GM18867 (cell line): ENCODE data around the gene CLDN15.
"Not testable (repeated sequence)": the region's sequence is repeated elsewhere in the genome, so short reads cannot be mapped to it uniquely, and the experiment has no call there.

Source experiments
- ATAC-seq: cut with Tn5 transposase; IDR thresholded peaks from one replicate; pipeline ENCODE4 v1.9.1; 2021; ENCODE audit warnings: mild to moderate bottlenecking, moderate library complexity; ENCODE audit not compliant: unreplicated experiment

The CLDN15 gene, protein sequence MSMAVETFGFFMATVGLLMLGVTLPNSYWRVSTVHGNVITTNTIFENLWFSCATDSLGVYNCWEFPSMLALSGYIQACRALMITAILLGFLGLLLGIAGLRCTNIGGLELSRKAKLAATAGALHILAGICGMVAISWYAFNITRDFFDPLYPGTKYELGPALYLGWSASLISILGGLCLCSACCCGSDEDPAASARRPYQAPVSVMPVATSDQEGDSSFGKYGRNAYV

DNA sequence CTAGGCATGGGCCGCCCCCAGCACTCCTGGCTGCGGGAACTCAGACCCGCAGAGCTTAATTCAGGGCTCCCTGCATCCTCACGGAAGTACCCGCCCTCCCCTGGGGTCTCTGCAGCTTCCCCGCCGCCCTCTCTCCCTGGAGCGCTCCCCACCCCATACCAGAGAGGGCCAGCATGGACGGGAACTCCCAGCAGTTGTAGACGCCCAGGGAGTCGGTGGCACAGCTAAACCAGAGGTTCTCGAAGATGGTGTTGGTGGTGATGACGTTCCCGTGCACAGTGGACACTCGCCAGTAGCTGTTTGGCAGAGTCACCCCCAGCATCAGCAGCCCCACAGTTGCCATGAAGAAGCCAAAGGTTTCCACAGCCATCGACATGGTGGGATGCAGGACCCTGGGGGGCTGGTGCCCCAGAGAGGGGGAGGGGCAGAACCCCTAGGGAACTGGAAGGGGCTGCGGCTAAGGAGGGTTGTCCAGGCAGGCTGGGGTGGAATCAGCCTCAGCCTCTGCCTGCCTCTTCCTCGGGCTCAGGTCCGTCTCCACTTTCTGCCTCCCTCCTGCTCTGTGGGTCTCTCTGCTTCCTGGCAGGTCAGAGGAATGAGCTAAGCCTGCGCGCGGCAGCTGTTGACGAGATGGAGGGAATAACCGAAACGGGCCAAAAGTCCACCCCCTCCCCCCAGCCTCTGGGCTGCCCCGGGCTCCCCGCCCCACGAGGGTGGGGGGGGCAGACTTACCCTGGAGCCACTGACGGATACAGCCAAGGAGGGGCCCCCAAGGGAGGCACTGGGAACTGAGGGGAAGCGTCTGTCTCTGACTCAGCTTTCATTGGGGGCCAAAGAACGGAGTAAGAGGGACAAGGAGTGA is at the start of gene CLDN15:
Gene CLDN15, minus strand, starts transcription at position 597 of the 862 bp plus-strand sequence. Its CDS starts 221 bp downstream, at position 376.
- ATAC-seq = no peak

DNA sequence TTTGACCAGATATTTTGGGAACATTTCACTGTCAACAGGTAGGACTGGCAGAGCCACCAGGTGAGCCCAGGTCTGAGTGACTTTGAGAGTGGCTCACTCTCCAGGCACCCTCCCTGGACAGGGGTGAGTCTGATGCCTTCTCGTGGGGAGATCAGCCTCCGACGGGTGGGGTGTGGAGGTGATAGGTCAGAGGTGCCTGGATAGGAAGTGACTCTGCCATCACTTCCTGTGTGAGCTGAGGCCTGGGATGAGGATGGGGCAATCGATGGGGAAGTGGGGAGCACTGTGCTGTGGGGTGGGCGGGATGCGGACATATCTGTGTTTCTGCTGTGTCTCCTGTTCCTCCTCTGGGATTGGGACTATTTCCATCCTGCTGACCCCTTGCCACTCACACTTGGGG is 49.4 kb upstream of the CLDN15 start:
- no peak for ATAC-seq

DNA sequence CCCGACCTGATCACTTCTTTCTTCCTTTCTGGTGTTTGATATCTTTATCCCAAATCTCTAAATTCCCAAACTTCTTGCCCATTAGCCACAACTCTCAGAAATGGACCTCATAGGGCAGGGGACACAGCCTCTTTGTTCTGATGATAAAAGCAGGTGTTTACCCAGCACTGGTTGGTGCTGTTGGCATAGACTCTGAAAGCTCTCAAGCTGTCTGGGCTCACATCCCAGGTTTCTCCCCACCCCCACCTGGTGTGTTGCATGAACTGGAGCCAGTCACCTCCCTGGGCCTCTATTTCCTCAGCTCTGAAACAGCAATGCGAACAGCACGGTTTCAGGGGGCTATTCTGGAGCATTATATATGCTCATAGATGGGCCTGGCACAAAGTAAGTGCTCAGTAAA is 48.3 kb upstream of the CLDN15 start:
- ATAC-seq = not testable (repeated sequence)

DNA sequence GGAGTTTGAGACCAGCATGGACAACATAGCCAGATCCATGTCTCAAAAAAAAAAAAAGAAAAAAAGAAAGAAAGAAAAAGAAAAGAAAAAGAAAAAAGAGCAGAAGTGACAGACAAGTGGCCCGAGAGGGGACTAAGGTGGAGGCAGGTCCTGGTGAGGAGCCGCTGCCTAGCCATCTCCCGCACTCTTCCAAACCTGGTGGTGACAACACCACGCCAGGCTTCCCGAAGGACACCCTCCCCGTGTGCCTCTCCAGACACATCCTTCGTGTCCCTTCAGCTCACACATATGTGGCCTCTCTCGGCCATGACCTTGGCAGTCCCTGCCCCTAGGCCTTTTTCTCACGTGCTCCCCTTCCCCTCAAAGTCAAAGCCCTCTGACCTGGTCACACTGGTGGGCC is 47.6 kb upstream of the CLDN15 start:
- ATAC-seq = no peak

DNA sequence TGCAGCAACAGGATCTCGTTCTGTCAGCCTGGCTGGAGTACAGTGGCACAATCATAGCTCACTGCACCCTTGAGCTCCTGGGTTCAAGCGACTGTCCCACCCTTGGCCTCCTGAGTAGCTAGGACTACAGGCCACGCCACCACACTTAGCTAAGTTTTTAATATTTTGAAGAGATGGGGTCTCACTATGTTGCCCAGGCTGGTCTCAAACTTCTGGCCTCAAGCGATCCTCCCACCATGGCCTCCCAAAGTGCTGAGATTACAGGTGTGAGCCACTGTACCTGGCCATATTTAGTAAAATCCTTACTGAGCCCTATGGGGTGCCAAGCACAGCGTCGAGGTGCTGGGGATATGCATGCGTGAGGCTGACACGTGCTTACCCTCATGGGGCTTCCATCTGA is 43.3 kb upstream of the CLDN15 start:
- ATAC-seq = not testable (repeated sequence)

DNA sequence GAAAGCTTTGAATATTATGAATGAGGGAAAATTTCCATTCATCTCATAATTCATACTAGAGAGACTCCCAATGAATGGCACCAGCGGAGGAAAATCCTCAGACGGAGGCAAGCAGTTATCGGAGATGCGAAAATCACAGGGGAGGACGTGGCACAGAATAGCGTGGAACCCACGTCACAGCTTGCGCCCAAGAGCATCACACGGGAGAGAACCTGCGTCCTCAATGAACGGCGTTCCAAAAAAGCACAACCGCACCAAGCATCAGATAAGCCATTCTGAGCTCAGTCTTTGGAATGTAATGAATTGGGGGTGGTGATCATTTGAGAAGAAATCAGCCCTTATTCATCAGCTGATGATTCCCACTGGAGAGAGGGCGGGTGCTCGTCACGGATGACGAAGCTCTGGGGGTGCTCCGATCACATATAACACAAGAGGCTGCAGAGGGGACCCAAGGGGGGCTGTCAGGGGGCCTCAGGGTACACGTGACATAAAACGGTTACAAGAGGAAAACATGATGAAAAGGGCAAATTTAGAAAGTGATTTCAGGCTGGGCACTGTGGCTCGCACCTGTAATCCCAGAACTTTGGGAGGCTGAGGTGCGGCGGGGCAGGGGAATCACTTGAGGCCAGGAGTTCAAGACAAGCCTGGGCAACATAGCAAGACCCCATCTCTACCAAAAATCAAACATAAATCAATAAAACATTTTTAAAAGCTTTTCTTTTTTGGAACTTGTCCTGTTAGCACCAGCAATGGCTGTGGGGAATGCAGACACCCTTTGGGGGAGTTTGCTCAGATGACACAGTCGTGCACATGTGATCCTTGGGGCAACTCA is 41.1 kb upstream of the CLDN15 start:
- ATAC-seq = no peak

DNA sequence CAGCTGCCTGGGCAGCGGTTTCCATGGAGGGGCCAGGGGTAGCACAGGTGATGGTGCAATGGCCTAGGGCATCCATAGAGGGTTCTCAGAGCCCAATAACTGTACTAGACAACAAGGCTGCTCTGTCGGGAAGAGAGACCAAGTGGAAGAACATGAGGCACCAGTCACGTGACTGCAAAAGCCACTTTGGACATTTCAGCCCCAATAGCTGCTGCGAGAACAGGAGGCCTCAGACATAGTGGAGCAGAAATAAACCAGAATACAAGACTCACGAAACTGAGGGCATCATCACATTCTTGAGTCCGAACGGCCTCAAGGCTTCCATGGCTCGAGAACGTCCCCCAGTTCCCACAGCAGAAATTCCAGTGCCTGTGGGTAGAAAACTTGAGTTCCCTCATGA is 39.6 kb upstream of the CLDN15 start:
- ATAC-seq = no peak

DNA sequence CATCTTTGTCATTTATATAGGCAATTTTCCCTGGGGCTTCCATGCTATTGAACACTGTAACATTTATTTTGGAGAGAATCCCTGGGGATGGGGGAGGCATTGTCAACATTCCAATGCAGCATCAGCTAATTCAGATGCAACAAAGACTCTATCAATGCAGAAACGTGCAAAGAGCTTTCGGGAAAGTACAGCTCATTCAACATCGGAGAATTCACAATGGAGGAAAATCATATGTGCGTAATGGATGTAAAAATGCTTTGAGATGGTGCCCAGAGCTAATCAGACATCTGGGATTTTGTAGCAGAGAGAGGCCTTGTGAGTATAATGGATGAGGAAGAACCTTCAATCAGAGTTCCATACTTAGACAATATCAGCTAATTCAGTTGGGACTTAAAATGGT is 35.6 kb upstream of the CLDN15 start:
- ATAC-seq = no peak

DNA sequence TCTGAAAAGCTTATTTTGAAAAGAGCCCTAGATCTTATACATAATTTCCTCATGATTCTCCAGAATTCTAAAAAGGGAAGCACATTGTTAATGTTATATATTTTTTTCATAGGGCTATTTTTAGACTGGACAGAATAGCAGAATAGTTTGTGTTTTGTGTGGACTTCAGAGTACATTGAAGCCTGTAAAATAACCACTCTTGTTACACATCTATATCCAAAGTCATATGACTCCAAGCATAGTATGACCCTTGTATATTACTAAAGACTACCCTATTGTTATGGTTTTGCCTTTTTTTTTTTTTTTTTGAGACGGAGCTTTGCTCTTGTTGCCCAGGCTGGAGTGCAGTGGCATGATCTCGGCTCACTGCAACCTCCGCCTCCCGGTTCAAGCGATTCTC is 33.4 kb upstream of the CLDN15 start:
- no peak for ATAC-seq

DNA sequence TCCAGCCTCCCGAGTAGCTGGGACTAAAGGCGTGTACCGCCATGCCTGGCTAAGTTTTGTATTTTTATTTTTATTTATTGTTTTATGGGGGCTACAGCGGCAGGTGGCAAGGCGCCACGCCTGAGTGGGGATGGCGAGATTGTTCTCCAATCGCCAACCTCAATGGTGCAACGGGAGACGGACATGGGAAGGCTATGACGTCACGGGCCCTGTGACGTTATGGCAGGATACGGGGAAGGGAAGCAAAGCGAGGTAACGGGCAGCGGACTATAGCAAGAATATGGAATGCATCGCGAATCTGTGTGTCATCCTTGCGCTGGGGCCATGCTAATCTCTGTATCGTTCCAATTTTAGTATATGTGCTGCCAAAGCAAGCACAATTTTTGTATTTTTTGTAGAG is 32.1 kb upstream of the CLDN15 start:
- no peak for ATAC-seq

DNA sequence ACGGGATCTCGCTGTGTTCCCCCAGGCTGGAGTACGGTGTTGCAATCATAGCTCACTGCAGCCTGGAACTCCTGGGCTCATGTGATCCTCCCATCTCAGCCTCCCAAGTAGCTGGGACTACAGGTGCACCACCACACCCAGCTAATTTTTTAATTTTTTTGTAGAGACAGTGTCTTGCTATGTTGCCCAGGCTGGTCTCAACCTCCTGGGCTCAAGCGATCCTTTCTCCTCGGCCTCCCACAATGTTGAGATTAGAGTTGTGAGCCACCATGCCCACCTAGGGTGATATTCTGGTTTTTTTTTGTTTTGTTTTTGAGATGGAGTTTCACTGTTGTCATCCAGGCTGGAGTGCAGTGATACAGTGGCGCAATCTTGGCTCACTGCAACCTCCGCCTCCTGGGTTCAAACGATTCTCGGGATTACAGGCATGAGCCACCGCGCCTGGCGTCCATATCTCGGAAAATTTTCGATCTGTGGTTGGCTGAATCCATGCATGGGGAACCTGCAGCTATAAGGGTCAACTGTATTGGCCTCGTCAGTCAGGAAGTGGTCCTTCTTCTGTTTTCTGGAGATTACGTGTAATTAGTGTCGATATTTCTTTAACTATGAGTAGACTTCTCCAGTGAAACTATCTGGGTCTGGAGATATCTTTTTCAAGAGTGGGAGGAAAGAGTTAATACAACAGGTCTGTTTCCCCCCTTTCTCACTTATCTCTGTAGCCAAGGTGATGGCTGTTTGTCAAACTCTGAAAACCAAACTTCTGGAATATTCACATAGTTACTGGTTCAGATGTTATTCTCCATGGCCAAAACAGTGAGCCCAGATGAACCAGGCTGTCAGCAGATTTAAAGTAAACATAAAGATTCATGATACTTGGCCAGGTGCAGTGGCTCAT is 28.3 kb upstream of the CLDN15 start:
- no peak for ATAC-seq

DNA sequence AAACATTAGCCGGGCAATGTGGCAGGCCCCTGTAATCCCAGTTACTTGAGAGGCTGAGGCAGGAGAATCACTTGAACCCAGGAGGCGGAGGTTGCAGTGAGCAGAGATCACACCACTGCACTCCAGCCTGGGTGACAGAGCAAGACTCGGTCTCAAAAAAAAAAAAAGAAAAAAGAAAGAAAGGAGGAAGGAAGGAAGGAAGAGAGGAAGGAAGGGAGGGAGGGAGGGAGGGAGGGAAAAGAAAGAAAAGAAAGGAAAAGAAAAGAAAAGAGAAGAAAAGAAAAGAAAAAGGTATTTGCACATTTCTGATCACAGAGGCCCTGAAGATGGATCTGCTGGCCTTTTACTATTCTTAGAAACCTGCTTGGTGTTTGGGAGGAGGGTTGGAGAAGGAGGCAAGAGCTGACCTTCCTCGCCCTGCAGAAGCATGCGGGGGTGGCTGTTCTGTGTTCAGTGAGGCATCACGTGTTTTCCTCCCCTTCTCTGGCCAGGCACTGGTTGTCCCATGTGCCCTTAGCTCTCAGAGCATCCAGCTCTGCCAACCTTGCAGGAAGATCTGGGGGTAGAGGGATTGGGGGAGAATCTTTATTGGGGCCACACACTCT is 26.6 kb upstream of the CLDN15 start:
- ATAC-seq = not testable (repeated sequence)

DNA sequence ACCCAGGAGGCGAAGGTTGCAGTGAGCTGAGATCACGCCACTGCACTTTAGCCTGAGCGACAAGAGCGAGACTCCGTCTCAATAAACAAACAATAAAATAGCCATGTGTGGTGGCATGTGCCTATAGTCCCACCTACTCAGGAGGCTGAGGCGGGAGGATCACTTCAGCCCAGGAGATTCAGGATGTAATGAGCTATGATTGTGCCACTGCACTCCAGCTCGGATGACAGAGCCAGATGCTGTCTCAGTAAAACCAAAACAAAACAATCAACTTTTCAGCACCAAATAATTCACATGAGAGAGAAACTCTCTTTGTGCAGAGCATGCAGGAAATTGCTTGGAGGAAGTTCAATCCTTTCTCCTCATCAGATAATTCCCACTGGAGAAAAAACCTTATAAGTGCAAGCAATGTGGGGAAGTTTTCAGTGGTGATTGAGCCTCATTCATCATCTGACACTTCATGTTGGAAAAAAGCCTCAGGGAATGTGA is 20.7 kb upstream of the CLDN15 start:
- no peak for ATAC-seq

DNA sequence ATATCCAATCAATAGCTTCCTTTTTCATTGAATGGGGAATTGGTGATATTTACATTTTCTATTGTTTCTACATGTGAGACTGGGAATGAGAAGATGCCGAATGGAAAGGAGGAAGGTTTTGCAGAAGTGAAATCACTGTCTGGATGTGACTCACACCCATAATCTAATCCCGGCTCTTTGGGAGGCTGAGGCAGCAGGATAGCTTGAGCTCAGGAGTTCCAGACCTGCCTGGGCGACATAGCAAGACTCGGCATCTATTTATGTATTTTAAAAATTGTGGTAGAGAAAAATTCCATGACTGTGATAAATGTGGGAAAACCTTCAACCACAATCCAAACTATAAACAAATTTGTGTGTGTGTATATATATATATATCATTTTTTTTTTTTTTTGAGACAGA is 18.2 kb upstream of the CLDN15 start:
- ATAC-seq = no peak

DNA sequence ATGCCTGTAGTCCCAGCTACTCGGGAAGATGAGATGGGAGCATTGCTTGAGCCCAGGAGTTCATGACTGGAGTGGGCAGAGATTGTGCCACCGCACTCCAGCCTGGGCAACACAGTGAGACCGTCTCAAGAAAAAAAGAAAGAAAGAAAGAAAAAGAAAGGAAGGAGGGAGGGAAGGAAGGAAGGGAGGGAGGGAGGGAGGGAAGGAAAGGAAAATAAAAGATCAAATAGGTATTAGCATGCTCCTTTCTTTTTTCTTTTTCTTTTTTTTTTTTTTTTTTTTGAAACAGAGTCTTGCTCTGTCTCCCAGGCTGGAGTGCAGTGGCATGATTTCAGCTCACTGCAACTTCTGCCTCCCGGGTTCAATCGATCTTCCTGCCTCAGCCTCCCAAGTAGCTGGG is 15.6 kb upstream of the CLDN15 start:
- not testable (repeated sequence) for ATAC-seq

DNA sequence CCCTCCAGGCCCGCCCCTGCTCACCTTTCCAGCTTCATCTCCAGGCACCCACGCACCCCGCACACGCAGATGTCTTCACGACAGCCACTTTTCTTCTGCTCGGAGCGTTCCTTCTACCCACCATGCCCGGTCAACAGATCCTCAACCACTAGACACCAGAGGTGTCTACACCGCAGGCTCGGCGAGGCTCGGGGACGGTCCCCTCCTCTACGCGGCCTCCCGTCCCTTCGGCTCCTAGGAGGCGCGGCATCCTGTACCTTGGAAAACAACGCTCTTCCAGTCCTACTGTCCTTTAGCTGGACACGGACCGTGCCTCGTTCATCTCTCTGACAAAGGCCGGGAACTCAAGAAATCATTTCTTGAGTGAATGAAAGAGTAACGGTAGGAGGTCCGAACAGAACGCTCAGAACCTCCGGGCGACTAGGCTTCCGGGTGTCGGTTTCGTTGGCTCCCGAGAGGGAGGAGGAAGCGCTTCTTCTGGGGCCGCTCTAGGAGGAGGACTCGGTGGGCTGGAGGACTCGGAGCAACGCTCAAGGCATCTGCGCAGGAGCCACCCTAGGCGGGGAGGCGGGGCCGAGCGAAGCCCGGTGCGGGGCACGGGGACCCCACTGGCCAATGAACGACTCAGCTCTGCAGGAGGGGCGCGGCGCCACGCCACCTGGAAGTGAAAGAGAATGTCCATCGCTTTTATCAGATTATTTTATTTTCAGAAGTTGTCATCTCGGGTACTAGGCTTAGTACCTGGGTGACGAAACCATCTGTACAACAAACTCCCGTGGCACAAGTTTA is 14.5 kb upstream of the CLDN15 start:
- ATAC-seq = peak; percentile 98

DNA sequence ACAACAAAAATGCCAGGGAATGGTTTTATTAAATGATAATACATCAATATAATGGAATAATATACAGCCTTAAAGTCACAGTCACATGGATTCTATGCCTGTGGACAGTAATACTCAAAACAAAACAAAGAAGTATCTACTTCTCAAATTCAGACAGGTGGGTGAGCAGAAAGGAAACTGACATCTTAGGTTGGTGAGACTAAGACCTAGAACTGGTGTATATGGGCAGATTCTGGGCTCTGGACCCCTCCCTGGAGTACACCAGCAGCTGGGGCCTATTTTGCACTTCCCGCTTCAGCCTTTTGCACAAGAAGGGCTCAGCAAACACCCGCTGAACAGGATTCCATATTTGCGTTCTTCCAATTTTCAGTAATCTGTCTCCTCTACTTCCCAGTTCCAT is 12.7 kb upstream of the CLDN15 start:
- ATAC-seq = no peak

DNA sequence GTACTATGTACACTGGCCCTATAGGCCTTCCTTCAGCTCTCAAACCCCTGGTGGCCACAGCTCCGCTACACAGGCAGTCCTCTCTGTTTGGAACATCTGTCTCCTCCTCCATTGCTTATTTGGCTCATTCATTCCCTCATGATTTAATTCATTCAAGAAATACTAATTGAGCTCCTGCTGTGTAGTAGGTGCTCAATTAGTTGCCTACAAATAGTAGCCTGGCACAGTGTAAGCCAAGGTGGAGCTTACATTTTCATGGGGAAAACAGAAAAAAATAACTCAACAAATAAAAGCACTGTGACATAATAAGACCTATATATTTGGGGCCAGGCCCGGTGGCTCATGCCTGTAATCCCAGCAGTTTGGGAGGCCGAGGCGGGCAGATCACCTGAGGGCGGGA is 10.7 kb upstream of the CLDN15 start:
- ATAC-seq = no peak

DNA sequence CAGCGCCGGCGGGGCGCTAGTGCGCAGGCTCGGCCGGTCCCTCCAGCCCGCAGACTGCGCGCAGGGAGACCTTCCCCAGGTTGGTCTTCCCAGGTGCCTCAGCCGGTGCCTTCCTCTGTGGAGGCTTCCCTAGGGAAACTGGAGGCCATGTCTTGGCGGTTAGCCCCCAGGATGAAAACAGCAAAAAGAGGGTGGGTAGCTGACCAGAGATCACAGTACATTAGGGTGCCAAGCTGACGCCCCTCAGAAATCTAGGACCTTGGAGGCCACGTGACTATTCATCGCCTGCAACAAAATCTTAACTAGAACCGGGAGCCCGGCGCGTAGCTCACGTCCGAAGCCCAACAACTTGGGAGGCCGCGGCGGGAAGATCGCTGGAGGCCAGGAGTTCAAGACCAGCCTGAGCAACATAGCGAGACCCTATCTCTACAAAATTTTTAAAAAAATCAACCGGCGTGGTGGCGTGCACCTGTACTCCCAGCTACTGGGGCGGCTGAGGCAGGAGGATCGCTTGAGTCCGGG is 7.6 kb upstream of the CLDN15 start:
- ATAC-seq = no peak
